Mesothelial cell of epicardium (in vitro differentiated cells): ENCODE results near the gene FXYD7. TPM values are rescaled to one million over a fixed set of nuclear protein-coding genes. Genes with fewer than 3 reads are reported as not detected.
"Not testable (repeated sequence)": the region's sequence is repeated elsewhere in the genome, so short reads cannot be mapped to it uniquely, and the experiment has no call there.

Experiments
- DNase-seq, 2 experiments: peaks; one replicate each; pipeline ENCODE4 v3.0.0; 2021; ENCODE audit warnings: low spot score in 2 of 2; ENCODE audit not compliant: unreplicated experiment in 2 of 2
- H3K27ac Mint-ChIP-seq: 2 replicates; pipeline ENCODE4 v1.8.0; 2021; ENCODE audit warnings: mixed read lengths
- H3K27me3 Mint-ChIP-seq: 2 replicates; pipeline ENCODE4 v1.8.0; 2021; ENCODE audit warnings: low read depth, mixed read lengths
- H3K36me3 Mint-ChIP-seq: 2 replicates; pipeline ENCODE4 v1.8.0; 2021; ENCODE audit warnings: mixed read lengths
- H3K4me1 Mint-ChIP-seq: 2 replicates; pipeline ENCODE4 v1.8.0; 2021; ENCODE audit warnings: mixed read lengths
- H3K4me3 Mint-ChIP-seq: 2 replicates; pipeline ENCODE4 v1.8.0; 2021; ENCODE audit warnings: mild to moderate bottlenecking, moderate library complexity, mixed read lengths
- H3K9me3 Mint-ChIP-seq: 2 replicates; pipeline ENCODE4 v1.8.0; 2021; ENCODE audit warnings: mixed read lengths
- CTCF ChIP-seq: fragments of 200-600 bp; sonication (generic); IDR thresholded peaks from one replicate; pipeline ENCODE4 v1.5.0; 2021; ENCODE audit warnings: antibody characterized with exemption; ENCODE audit not compliant: unreplicated experiment
- total RNA-seq: library from RNA; stranded (reverse); gene quantifications from 3 replicates; pipeline ENCODE4 v1.2.1, GENCODE V29; 2021

Gene FXYD7
- total RNA-seq, 1 donor from 2014 or later, result 1.3 TPM

- no peaks in the 10 kb centered on the region for H3K9me3 Mint-ChIP-seq
- no peaks in the 10 kb centered on the region for H3K4me1 Mint-ChIP-seq
- DNase-seq, result no peak
- no peaks in the 10 kb centered on the region for H3K36me3 Mint-ChIP-seq
- no peak for TF ChIP-seq CTCF
- no peak overlapping the region for H3K27ac Mint-ChIP-seq
- no peak overlapping the region for H3K4me3 Mint-ChIP-seq
- H3K27me3 Mint-ChIP-seq, result no peaks in the 10 kb centered on the region
Measured at GRCh38 chr19:35126624-35126959, 16.5 kb upstream of the FXYD7 start.

DNA sequence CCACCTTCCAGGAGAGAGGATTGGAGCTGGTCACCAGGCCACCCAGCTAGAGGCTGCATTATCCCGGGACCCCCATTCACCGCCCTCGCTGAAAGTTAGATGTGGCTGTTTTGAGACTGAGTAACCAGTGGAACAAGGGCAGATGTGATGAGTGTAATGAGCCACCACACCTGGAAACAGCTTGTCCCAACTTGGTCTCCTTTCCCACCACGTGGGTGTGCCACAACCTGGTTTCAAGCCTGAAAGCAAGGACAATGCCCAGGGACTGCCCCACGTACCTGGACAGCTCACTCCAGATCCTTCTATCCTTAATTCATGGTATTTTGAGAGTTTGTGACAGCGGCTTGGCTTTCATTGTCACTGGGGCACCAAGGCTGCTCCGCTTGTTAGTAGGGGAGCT lies 15.2 kb upstream of the FXYD7 start:
- no peak for DNase-seq
- no peak overlapping the region for H3K4me3 Mint-ChIP-seq
- H3K9me3 Mint-ChIP-seq, result no peaks in the 10 kb centered on the region
- TF ChIP-seq CTCF, result no peak
- no peaks in the 10 kb centered on the region for H3K4me1 Mint-ChIP-seq
- no peak overlapping the region for H3K27ac Mint-ChIP-seq
- no peaks in the 10 kb centered on the region for H3K27me3 Mint-ChIP-seq
- no peaks in the 10 kb centered on the region for H3K36me3 Mint-ChIP-seq

DNA sequence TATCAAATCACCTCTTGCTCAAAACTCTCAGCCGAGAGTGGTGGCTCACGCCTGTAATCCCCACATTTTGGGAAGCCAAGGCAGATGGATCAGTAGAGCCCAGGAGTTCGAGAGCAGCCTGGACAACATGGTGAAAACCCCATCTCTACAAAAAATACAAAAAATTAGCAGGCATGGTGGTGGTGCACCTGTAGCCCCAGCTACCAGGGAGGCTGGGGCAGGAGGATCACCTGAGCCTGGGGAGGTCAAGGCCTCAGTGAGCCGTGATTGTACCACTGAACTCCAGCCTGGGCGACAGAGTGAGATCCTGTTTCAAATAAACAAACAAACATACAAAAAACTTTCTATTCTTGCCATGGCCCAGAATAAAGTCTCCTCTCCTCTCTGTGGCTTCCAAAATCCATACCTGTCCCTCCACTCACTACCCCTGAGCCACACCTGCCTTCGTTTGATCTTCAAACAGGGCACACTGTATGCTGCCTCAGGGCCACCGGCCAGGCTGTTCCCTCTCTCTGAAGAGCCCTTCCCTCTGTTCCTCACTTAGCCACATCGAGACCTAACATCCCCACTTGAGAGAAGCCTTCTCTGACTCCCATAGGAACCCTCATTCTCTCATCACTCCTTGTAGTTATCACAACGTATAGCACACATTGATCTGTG lies 14.5 kb upstream of the FXYD7 start:
- DNase-seq, result no peak
- Mint-ChIP-seq H3K4me3 (no peak overlapping the region), H3K9me3 (no peaks in the 10 kb centered on the region), H3K36me3 (no peaks in the 10 kb centered on the region), H3K27ac (no peak overlapping the region), H3K27me3 (no peaks in the 10 kb centered on the region), H3K4me1 (no peaks in the 10 kb centered on the region)
- TF ChIP-seq CTCF, result no peak

GRCh38 chr19:35129724-35130274 lies 13.3 kb upstream of the FXYD7 start:
- DNase-seq, H3K4me1 Mint-ChIP-seq, H3K27ac Mint-ChIP-seq: not testable (repeated sequence)

DNA sequence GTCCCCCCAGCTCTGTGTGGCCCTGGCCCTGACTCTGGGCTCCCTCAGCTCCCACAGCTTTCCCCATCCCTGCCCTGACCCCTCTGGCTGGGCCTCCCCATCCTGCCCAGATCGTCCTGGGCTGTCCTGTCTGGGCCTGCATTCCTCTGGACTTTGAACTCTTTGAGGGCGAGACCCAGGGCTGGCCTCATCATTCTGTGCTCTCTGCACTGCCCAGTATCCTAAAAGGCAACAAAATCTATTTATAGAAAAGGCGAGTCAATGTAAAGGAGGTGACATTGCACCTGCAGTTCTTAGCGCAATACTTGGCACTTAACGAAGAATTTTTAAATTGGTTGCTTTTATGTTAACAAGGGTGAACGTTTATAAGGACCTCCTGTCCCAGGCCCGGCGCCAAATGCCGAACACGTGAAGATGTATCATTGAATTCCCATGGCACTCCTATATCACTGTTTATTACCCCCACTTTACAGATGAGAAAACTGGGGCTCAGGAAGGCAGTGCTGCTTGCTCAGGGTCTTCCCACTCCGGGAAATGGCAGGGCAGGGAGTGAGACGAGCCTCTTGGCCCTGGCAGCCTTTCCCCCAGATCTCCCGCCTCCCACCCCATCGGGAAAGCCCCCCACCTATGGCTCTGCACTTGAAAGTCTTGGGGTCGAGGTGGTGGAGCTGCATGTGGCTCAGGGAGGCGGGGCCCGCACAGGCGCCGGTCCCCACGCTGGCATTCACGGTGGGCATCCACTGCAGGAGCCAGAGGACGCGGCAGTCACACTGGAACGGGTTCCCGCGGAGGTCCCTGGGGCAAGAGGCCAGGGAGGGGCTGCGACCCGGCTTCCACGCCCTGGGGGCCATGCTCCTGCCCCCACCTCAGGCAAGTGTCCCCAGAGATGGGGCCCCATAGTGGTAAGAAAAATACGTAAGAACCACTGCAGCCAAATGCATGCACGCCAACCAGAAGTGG lies 12.0 kb upstream of the FXYD7 start:
- TF ChIP-seq CTCF, result no peak
- H3K27me3 Mint-ChIP-seq, result peaks cover 3% of the 10 kb centered on the region
- no peak overlapping the region for H3K4me3 Mint-ChIP-seq
- DNase-seq, result no peak
- no peak overlapping the region for H3K27ac Mint-ChIP-seq
- no peaks in the 10 kb centered on the region for H3K9me3 Mint-ChIP-seq
- H3K4me1 Mint-ChIP-seq, result peaks cover 3% of the 10 kb centered on the region
- H3K36me3 Mint-ChIP-seq, result no peaks in the 10 kb centered on the region

More at GRCh38 chr19:35129724-35130274, 13.3 kb upstream of the FXYD7 start:
- not testable (repeated sequence) for H3K9me3 Mint-ChIP-seq, H3K4me3 Mint-ChIP-seq, H3K27me3 Mint-ChIP-seq, H3K36me3 Mint-ChIP-seq

DNA sequence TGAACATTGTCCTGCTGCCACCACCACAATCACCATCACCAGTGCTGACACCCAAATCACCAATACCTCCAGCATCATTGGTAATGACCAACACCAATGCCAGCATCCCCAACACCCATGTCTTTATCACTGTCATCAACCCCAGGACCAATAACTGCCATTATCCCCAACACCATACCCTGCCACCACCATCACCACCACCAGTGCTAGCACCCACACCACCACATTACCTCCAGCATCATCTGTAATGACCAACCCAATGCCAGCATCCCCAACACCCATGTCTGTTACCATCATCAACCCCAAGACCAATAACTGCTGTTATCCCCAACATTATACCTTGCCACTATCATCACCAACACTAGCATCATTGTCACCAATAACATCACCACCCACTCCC lies 10.8 kb upstream of the FXYD7 start:
- Mint-ChIP-seq H3K36me3 (no peaks in the 10 kb centered on the region), H3K4me3 (no peak overlapping the region), H3K27me3 (peaks cover 4% of the 10 kb centered on the region), H3K4me1 (peaks cover 6% of the 10 kb centered on the region), H3K27ac (no peak overlapping the region), H3K9me3 (no peaks in the 10 kb centered on the region)
- no peak for DNase-seq
- TF ChIP-seq CTCF, result no peak
